T-helper 22 cell (primary cell): ENCODE results near the gene C3orf49.

Experiments used
- DNase-seq: peaks from one replicate; pipeline ENCODE4 v3.0.0-alpha.2; 2020; ENCODE audit warnings: low read depth

Gene C3orf49

DNA sequence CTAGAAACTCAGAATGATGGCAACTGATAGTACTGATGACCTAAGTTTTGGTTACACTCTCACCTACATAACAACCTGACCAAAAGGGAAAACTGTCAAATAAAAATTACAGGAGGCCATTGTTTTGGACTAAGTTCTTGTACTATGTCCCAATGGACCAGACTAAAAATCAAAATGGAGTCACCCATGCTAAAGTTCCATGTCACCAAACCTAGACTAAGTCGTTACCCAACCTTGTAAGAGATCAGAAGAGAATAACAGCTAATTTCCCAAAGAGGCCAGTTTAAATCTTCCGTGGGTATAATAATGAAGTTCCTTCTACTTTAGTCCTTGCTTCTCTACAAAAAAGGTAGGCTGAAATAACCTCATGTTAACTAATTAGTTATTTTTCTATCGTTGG is 32.2 kb downstream of the C3orf49 start:
- no peak for DNase-seq

DNA sequence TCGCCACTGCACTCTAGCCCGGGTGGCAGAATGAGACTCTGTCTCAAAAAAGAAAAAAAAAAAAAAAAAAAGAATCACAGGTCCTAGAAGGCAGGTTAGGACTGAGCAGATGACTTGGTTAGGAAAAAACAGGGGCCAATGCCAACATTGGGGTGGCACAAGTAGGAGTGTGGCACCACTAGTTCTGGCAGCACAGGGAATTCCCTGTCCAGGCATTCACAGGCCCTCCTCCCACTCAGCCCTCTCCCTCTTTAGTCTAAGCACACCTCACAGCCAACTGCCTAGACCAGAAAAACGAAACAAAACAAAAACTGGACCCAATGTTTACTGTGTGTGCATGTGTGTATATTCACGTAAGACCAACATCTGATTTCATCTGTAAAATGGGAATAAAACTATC is 34.0 kb downstream of the C3orf49 start:
- DNase-seq, result no peak

DNA sequence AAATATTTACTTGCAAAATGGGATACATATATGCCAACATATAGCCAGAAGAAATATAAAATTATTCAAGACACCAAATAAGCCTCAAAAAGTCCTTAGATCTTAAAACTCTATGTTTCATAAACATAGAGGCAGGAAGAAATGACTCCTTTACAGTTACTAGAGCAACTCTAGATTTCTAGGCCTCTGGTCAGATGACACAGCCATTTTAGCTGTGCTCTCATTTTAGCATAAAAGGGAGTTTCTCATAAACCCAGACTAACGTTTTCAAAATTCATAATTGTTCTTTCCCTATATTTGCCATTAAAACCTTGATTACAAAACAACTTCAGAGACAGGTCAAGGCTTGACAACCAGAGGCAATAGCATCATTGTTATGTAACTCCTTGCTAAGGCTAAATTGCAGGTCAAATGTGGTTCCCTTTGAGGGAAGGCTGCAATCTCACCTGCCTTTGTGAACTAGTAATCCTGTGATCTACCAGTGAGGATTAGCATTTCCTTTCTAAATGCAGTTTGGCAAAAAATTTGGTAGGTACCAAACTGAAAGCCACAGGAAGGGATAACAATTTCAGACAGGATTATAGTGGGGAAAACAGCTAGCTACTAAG is 36.3 kb downstream of the C3orf49 start:
- DNase-seq, result no peak

GRCh38 chr3:63857311-63857710 is 38.2 kb downstream of the C3orf49 start:
- DNase-seq, result no peak

- no peak for DNase-seq
Measured at GRCh38 chr3:63860776-63861175, 41.7 kb downstream of the C3orf49 start.

GRCh38 chr3:63861306-63861705 is 42.2 kb downstream of the C3orf49 start:
- DNase-seq, result no peak

- no peak for DNase-seq
Measured at GRCh38 chr3:63862804-63863149, 43.7 kb downstream of the C3orf49 start.

GRCh38 chr3:63863150-63864007 is 44.3 kb downstream of the C3orf49 start, which contains the start of the genes ATXN7 and THOC7:
ATXN7 (plus strand) TSS chr3:63863867; CDS start chr3:63912599, 48,732 bp downstream.
THOC7 (minus strand) TSS chr3:63863805; CDS start chr3:63863790, 15 bp downstream.
- peak; percentile 56 for DNase-seq

DNA sequence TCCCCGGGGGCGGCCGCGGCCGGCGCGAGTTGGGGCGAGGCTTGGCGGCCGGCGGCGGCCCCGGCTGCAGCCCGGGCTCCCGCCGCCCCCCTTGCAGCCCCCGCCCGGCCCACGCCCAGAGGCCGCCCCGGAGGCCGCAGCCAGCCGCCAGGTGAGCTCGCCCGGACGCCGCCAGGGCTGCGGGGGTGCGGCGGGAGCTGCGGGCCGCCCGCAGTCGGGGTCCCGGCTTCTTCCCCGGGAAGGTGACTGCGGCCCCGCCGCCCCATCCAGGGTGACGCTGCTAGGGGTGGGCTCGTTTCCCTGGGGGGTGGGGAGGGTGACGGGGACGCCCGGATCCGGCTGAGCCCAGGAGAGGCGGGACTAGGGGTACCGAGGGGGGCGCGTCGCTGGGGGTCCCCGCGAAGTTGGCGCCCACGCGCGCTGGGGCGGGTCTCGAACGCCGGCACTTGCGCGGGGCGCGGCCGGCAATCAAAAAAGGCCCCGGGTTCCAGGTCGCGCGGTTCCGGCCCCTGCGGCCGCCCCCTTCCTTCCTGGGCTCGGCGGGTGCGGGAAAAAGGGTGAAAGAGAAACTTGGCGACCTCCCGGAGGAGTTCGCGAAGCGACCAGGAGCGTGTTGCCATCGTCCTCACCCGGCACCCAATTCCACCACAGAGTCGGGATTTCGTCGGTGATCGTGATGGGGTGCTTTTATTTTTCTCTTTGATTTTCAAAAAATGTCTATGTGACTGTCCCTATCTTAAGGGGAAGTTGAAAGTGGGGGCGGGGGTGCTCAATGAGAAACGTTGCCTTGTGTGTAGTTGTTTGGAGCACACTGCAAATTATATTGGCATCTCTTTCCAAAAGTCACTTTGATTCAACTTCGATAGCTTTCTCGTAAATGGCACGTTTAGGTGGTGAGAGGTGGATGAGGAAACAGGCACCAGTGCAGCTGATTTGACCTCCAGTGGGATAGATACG is 45.2 kb downstream of the C3orf49 start:
- peak; percentile 30 for DNase-seq

DNA sequence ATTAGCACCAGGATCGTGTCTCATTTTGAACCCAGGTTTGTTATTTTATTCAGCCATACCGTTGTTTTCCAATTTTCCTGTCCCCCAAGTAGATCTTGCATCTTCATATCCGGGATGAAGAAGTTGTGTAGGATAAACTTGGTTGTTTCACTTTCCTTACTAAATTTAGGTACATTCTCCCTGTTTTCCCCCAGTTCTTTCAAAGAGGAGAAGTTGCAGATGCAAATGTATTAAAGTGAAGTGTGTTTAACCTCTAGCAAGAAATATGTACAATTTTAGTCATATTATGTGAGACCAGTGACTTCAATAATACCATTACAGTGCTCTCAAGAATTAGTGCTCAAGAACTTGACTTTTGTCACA is 45.8 kb downstream of the C3orf49 start:
- DNase-seq, result no peak

GRCh38 chr3:63867225-63867624 is 48.1 kb downstream of the C3orf49 start:
- DNase-seq, result no peak

GRCh38 chr3:63869940-63870614 is 51.0 kb downstream of the C3orf49 start:
- no peak for DNase-seq

DNA sequence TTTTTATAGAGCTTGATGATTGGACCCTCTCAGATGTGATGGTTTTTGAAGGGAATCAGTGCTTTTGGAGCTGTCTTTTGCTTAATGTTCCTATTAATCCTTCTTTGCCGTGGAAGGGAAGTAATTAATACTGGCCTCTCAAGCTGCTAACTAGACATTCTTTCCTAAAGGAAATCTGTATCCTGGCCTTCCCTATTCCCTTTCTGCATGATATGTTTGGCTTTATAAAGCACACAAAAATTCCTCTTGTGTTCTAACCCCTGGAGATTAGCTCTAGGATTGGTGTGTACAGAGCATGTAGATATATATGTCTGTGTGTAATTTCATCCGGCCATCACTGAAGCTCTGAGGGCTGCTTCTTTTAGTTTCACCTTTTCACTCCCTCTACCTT is 51.5 kb downstream of the C3orf49 start:
- no peak for DNase-seq

DNA sequence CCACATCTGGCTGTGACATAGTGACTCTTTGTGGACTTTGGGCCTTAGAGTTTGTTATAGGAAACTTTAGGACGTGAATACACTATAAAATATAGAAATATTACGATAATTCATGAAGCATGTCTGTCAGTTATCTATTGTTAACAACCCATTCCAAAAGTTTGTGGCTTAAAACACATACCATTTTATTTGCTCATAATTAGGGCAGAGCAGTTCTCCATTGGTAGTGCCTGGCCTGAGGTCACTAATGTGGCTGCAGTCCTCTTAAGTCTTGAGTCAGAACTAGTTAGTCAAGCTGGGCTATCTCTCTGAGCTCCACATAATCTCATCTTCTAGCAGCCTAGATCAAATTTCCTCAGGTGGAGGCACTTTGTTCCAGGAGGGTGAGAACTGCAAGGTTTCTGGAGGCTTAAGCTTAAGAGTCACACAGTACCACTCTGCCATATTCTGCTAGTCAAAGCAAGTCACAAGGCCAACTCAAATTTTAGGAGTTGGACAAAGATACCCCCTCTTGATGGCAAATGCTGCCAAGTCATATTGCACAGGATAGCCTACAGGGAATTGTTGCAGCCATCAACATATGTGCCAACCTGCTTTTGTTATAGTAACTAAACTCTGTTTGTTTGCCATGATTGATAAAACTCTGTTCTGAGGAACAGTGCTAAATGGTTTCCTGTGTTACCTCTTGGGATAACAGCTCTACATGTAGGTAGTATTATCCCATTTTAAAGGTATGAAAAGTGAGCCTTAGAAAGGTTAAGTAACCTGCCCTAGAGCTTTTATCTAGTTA is 53.2 kb downstream of the C3orf49 start:
- DNase-seq, result no peak

DNA sequence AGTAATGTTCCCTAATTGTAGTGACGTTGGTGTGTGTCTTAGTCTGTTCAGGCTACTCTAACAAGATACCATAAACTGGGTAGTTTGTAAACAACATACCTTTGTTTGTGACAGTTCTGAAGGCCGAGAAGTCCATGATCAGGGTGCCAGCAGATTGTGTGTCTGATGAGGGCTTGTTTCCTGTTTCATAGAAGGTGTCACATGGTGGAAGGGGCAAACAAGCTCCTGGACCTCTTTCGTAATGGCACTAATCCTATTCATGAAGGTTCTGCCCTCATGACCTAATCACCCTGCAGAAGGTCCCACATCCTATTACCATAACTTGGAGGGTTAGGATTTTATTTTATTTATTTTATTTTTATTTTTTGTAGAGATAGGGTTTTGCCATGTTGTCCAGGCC is 55.7 kb downstream of the C3orf49 start:
- no peak for DNase-seq

GRCh38 chr3:63875510-63875909 is 56.4 kb downstream of the C3orf49 start:
- no peak for DNase-seq

GRCh38 chr3:63876260-63876659 is 57.2 kb downstream of the C3orf49 start:
- DNase-seq, result no peak

DNA sequence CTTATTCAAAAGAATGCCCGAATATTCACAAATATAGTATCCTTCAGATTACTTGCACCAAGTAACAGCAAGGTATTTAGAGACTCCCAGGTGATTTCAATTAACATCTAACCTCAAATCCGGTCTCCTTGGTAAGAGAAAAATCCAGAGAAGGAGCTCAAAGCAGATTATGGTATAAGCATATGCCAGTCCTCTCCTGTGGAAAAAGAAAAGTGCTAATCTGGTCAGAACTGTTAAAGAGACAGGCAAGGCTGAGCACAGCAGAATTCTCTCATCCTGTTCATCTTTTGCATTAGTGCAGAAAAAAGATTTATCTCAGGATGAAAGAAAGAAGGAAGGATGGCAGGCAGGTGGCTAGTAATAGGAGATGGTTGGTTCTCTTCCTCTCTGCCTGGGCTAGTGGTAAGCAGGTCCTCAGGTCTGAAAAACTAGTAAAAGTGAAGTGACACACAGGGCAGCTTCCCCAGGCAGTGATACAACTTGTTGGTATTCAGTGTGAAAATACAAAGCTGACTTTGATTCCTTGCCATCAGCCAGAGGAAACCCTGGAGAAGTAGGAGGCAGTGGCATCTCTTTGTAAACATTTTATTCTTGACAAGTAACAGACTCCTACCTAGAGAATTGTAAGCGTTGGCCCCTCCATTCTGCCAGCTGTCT is 58.8 kb downstream of the C3orf49 start:
- DNase-seq, result no peak

- no peak for DNase-seq
Measured at GRCh38 chr3:63878394-63879060, 59.4 kb downstream of the C3orf49 start.

DNA sequence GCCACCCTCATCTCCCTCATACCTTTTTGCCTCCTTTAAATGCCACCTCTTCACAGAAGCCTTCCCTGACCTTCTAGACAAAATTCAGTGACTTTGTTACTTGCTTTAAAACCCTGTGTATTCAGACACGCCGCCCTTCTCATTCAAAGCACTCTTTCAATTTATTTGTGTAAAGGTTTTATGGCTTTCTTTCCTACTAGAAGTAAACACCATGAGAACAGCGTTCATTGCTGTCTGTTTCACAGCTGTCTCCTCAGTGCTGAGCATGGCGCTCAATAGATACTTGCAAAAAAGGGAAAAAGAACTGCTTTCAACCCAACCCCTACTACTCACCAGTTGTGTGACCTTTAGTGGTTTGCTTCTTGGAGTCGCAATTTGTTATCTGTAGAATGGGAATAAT is 61.6 kb downstream of the C3orf49 start:
- DNase-seq, result no peak
